HG02885 (cell line): ENCODE results near the gene FOXK1.
"Not testable (repeated sequence)": the region's sequence is repeated elsewhere in the genome, so short reads cannot be mapped to it uniquely, and the experiment has no call there.

Experiments
- ATAC-seq: cut with Tn5 transposase; IDR thresholded peaks from one replicate; pipeline ENCODE4 v1.9.1; 2021; ENCODE audit warnings: mild to moderate bottlenecking; ENCODE audit not compliant: unreplicated experiment, poor library complexity

FOXK1 gene

DNA sequence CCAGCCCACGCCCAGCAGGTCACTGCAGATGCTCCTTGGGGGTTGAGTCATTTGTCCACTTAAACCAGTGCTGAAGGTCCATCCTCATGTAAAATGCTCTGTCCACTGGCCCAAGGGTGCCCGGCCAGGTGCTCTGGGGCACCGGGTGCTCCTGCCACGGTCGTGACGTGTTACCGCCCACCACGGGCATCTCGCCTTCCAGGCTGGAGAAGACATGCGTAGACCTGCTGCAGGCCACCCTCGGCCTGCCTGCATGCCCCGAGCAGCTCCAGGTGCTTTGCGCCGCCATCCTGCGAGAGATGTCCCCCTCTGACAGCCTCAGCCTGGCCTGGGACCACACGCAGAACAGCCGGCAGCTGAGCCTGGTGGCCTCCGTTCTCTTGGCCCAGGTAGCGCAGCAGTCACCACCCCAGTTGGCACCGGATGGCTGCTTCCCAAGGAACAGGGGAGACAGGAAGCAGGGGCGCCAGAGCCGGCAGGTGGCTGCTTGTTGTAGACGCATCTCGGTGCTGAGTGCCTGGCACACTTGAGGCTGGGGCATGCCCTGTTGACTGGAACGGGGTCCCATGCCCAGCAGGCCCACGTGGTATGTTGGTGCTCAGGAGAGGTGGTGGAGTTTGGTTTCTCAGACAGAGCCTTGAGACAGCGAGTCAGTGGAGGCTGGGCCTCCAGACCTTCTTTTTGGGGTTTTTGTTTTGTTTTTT lies 99.4 kb downstream of the FOXK1 start:
- ATAC-seq = no peak

DNA sequence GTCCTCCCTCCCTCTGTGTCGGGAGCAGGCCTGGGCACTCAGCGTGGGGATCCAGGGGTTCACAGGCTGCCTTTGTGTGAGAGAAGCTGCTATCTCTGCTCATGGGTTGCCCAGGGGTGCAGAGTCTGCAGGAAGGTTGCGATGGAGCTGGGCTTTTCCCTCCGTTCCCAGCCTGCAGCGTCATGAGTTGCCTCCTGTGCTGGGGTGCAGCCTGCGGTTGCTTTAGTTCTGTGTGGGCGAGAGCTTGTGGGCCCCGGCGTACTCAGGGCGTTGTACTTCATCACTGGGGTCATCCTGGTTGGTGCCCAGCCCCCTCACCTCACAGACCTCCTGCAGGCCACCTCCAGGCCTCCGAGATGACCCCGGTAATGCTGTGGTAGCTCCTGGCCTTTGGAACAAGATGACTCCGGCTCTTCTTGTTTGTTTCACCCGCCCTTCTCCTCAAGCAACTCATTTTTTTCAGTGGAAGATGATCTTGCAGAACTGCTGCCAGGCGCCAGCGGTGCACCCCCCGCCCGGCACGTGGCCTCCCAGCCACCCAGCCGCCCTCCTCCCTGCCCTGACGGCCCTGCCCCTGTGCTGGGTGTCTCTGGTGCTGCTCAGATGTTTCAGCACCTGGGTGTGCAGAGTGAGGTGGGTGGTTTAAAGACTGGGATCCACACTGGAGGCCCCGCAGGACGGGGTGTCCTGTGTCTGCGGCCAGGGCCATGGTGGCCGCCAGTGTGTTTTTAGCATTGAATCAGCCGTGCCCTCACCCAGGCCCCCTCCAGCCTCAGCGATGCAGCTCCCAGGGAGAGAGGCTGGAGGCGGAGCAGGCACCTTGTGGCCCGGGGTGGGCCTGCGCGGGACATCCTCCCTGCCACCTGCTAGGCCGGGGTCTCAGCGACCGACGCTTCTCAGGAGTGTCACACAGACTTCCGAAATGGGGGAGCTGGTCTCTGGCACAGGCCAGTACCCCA lies 100.5 kb downstream of the FOXK1 start:
- ATAC-seq = no peak

DNA sequence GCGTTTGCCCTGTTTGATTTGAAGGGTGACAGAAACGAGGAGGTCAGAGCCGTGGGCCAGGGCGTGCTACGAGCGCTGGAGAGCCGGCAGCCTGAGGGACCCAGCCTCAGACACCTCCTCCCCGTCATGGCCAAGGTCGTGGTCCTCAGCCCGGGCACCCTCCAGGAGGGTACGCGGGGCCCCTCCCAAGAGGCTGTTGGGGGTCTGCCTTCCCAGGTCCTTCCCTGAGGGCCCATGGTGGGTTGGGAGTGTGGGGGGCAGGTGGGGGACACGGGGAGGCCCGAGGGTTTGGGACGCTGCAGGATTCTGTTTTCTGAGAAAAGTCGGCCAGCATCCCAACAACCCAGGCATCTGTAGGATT lies 101.2 kb downstream of the FOXK1 start:
- no peak for ATAC-seq

GRCh38 chr7:4783762-4784351 lies 101.8 kb downstream of the FOXK1 start:
- ATAC-seq = no peak

DNA sequence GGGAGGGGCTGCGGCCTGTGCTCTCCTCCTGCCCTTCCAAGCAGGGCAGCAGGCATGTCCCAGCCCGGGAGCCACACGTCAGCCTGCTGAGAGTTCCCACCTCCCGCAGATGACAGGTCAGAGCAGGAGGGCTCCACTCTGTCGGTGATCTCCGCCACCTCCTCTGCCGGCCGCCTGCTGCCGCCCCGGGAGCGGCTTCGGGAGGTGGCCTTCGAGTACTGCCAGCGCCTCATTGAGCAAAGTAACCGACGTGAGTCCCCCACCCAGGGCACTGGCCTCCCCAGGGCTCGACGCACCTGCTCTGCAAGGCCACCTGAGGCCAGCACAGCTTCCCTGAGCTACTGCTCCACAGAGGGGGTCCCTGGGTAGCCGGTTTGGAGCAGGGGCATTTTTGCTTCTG lies 102.7 kb downstream of the FOXK1 start:
- no peak for ATAC-seq

DNA sequence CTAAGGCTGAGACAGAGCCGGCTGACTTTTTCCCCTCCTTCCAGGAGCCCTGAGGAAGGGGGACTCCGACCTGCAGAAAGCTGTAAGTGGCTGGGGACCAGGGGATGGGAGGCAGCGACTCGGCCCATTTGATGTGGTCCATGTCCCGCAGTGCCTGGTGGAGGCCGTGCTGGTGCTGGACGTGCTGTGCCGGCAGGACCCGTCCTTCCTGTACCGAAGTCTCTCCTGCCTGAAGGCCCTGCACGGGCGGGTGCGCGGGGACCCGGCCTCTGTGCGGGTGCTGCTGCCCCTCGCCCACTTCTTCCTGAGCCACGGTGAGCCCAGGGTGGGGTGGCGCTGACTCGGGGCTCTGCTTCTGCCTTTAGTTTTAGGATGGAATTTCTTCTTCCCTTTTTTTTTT lies 103.3 kb downstream of the FOXK1 start:
- no peak for ATAC-seq

- no peak for ATAC-seq
These were observed 103.9 kb downstream of the FOXK1 start for GRCh38 chr7:4786015-4786414.

DNA sequence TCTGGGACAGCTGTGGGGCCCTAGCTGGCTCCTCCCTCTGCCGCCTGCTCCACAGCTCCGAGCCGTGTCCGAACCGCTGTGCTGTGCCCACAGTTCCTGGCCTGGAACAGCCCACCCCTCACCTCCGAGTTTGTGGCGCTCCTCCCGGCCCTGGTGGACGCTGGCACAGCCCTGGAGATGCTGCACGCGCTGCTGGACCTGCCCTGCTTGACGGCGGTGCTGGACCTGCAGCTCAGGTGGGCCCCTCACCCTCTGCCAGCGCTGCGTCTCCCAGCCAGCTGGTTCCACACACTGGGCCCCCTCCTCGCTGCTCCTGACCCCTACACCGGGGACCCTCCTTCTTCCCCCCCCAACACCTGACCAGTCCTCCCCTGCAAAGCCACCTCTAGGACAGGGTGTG lies 105.4 kb downstream of the FOXK1 start:
- ATAC-seq = no peak

- ATAC-seq = no peak
These were observed 106.0 kb downstream of the FOXK1 start for GRCh38 chr7:4787947-4788626.

DNA sequence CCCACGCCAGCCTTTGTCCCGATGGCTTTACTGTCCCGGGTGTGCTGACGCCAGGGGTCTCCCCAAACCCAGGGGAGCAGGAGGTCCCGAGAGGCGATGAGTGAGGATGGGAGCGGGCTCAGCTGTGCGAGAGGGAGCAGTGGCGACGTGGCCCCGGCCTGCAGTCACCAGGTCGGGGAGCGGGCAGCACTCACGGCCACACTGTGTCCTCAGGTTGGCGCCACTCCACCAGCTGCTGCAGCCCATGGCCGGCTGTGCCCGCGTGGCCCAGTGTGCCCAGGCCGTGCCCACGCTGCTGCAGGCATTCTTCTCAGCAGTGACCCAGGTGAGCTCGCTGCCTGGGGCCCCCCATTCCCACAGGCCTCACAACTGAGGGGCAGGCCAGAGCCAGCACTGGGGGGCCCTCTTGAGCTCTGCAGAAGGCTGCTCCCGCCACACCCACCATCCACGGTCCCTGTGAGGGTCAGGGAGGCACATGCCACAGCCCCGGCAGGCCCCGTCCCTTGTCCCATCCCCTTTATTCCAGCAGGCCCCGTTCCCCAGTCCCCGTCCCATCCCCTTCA lies 106.6 kb downstream of the FOXK1 start:
- no peak for ATAC-seq

DNA sequence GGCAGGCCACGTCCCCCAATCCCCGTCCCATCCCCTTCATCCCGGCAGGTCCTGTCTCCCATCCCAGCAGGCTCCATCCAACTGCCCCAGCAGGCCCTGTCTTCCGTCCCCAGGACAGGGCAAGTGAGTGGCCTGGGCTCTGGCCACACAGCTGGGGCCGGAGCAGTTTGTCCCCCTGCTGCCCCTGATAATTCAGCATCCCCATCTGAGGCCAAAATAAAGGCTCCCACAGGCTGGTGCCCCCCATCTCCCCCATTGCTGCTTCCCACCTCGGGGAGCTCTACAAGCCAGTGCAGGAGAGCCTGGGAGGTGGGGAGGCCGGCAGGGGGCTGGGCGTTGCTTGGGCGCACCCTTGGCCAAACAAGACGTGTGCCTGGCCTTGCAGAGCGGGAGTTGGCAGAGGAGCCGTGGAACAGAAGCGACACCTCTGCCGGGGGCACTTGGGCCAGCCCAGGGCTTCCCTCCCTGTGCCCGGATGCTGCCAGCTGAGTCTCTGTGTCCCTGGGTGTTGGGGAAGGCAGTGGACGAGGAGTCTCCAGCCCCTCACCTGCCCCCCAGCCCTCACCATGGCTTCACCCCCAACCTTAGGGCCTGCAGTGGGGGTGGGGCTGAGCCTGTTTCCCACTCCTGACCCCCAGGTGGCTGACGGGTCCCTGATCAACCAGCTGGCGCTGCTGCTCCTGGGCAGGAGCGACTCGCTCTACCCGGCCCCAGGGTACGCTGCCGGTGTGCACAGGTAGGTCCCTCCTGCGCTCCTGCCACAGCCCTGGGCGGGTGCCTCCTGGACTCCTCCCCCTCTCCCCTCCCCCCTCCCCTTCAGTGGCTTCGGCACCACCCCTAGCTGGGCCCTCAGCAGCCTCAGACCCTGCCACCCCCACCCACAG lies 107.3 kb downstream of the FOXK1 start:
- no peak for ATAC-seq

DNA sequence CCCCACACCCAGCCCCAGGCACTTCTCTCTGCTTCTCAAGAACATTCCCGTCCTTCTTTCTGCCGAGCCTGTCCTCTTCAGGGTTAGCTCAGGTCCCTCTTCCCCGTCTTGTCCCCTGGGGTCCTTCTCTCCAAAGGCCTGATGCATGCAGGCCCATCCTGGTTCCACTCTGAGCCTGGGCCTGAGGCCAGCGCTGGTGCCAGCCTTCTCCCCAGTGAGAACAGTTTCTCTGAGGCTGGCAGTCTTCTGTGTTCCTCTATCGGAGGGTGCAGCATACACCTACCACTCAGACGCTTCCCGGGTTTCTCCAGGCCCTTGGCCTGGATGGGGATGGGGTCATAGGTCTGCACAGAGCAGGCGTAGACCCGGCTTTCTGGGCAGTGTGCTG lies 108.0 kb downstream of the FOXK1 start:
- ATAC-seq = no peak

GRCh38 chr7:4790516-4790991 lies 108.5 kb downstream of the FOXK1 start:
- no peak for ATAC-seq

DNA sequence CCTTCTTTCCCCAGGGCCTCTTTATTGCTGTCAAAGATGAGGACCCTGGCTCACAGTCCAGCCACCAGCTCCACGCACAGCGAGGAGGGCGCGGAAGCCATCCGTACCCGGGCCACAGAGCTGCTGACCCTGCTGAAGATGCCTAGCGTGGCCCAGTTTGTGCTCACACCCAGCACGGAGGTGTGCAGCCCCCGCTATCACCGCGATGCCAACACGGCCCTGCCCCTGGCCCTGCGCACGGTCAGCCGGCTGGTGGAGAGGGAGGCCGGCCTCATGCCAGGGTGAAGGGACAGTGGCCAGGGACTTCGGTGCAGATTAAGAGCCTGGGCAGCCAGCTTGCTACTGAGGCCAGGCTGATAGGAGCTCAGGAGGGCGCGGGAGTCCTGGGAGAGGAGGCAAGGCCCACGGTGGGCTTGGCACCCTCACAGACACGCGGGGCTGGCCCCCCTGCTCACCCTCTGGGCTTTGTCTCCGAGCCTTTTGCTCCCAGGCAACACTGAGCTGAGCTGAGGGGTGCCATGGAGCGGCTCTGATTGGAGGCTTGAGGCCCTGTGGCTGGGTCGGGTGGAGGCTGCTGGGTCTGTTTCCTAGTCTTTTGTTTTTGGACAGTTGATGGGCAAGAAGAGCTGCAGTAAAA lies 109.1 kb downstream of the FOXK1 start:
- ATAC-seq = no peak

DNA sequence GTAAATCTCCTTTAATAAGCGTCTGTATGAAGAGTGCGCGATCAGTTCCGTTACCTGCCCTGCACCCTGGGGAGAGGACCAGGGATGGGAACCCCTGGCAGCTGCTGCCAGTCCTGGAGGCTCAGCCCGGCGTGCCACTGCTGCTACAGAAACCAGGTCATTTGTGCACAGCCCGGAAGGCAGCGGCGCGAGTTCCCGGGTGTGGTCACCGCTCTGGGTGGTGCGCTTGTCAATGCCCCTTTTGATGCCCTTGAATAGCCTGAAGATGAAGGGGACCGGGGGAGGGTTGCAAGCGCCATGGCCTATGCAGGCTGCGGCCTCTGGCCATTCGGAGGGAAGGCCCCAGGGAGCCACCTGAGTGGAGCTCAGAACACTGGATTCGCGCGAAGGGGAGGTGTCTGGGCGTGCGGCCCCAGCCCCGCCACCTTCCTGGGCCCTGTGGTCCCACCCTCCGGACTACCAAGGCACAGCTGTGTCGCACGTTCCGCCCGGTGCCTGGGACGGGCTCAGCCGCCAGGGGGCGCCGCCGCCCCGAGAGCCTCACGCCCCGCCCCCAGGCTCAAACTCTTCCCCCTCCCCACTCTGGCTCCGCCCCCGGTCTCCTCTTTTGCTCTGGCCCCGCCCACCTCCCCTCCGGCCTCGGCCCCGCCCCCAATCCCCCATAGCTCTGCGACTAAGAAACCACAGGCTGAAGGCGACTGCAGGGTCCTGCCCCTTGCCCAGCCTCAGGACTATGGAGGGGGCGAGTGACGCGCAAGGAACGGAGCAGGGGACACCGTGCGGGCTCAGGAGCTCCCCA lies 109.8 kb downstream of the FOXK1 start:
- ATAC-seq = no peak

DNA sequence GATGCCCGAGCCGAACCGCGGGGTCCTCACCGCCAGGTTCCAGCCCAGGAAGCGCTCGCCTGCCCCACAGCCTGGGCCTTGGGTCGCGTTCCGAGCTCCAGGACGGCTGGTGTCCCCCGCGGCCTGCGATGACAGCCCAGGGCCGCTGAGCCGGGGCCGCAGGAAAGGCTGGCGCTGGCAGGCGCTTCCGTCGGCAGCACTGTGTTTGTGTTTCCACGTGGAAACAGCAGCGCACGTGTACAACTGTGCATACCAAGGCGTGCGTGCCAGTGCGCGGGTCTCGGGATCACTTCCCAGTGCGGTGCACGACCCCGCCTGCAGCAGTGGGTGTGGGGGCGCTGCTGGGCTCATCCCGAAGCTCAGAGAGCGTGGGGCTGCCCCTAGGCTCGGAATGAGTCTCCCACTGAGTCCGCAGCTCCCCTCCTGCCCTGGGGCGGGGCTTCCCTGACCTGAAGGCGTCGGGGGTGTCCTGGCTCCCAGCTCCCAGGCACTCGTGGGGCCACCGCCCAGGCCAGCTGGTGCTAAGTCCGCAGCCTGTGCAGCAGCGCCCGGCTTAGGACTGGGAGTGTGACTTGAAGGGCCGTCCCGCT lies 110.5 kb downstream of the FOXK1 start:
- no peak for ATAC-seq

- not testable (repeated sequence) for ATAC-seq
These were observed 111.4 kb downstream of the FOXK1 start for GRCh38 chr7:4793385-4793993.
